SU-DHL-6 (cell line): ENCODE results near the gene VPS13A.

Experiments
- H2AFZ ChIP-seq: fragments of 200-600 bp; sonication (generic); 2 replicates; pipeline ENCODE4 v1.6.1; 2014; ENCODE audit warnings: low read depth, mild to moderate bottlenecking, moderate library complexity, mixed read lengths, antibody characterized with exemption, low read length; ENCODE audit not compliant: severe bottlenecking
- H3F3A ChIP-seq: fragments of 200-600 bp; shearing (Covaris generic); 2 replicates; pipeline ENCODE4 v1.6.0; 2016; ENCODE audit warnings: antibody characterized with exemption, mild to moderate bottlenecking; ENCODE audit not compliant: insufficient read depth
- H3K27ac ChIP-seq: fragments of 200-600 bp; sonication (generic); 2 replicates; pipeline ENCODE4 v1.5.1; 2016; ENCODE audit warnings: low read depth, mild to moderate bottlenecking, low read length, moderate library complexity, mixed read lengths
- H3K27me3 ChIP-seq: fragments of 200-600 bp; sonication (generic), shearing (Covaris generic); 2 replicates; pipeline ENCODE4 v1.6.0; 2014; ENCODE audit warnings: mild to moderate bottlenecking, low read length
- H3K36me3 ChIP-seq: fragments of 200-600 bp; sonication (generic); 2 replicates; pipeline ENCODE4 v1.6.1; 2014; ENCODE audit warnings: mild to moderate bottlenecking, low read length, mixed read lengths
- H3K4me2 ChIP-seq: fragments of 300-600, 200-600 bp; shearing (Covaris generic), sonication (generic); 2 replicates; pipeline ENCODE4 v1.6.0; 2014; ENCODE audit warnings: low read length, low read depth, mild to moderate bottlenecking; ENCODE audit not compliant: poor library complexity, severe bottlenecking
- H3K4me3 ChIP-seq: fragments of 200-600 bp; sonication (generic); 2 replicates; pipeline ENCODE4 v1.5.1; 2014; ENCODE audit warnings: antibody characterized with exemption, low read length, mild to moderate bottlenecking, mixed read lengths; ENCODE audit not compliant: insufficient read depth, poor library complexity, severe bottlenecking
- H3K79me2 ChIP-seq: fragments of 200-600 bp; sonication (generic); 2 replicates; pipeline ENCODE4 v1.6.1; 2014; ENCODE audit warnings: mild to moderate bottlenecking, low read length, moderate library complexity; ENCODE audit not compliant: insufficient read depth
- H3K9ac ChIP-seq: fragments of 200-600 bp; sonication (generic); 2 replicates; pipeline ENCODE4 v1.7.0; 2014; ENCODE audit warnings: mild to moderate bottlenecking, low read length
- H3K9me2 ChIP-seq: fragments of 200-600 bp; sonication (generic); replicated peaks from 2 replicates; pipeline ENCODE4 v1.6.1; 2014; ENCODE audit warnings: low read length; ENCODE audit not compliant: insufficient read depth
- H3K9me3 ChIP-seq: fragments of 200-600 bp; sonication (generic); 2 replicates; pipeline ENCODE4 v1.6.1; 2014; ENCODE audit warnings: low read length, mixed read lengths; ENCODE audit not compliant: insufficient read depth
- H4K20me1 ChIP-seq: fragments of 200-600 bp; sonication (generic); 2 replicates; pipeline ENCODE4 v1.6.1; 2014; ENCODE audit warnings: low read depth, mild to moderate bottlenecking, antibody characterized with exemption, low read length, moderate library complexity, mixed read lengths
- EZH2phosphoT487 ChIP-seq: fragments of 200-600 bp; sonication (generic), shearing (Covaris generic); conservative IDR thresholded peaks from 2 replicates; pipeline ENCODE4 v1.6.1; 2018; ENCODE audit warnings: mild to moderate bottlenecking, antibody characterized with exemption, low read length, moderate library complexity, mixed read lengths
- TF ChIP-seq, protein P1 (sequence below): fragments of 200-600 bp; sonication (generic); IDR thresholded peaks from one replicate; pipeline ENCODE4 v1.5.1; 2017; ENCODE audit warnings: antibody characterized with exemption, mild to moderate bottlenecking, low read length, moderate library complexity; ENCODE audit not compliant: insufficient read depth, poor library complexity, severe bottlenecking

The VPS13A gene

DNA sequence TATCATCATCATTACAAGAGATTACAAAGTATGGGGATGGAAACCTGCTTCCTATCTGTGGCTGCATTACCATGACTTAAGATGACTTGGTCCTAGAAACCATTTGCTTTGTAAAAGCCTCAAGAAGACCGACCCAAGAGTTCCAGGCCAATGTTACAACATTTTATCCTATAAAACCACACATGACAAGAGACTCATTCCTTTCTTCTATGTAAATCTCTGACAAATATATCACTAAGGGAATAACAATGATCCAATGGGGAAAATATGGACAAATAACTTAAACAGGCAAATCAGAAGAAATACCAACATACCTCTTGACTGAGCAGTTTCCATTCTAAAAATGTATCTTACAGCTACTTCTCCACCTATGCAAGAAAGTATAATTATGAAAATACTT lies 44.3 kb upstream of the VPS13A start:
- H3K9me3 ChIP-seq: no peaks in the 10 kb centered on the region
- H3K9me2 ChIP-seq: no peaks in the 10 kb centered on the region
- H3K36me3 ChIP-seq: no peaks in the 10 kb centered on the region
- H3K4me2 ChIP-seq: no peak overlapping the region
- TF ChIP-seq, protein P1, sequence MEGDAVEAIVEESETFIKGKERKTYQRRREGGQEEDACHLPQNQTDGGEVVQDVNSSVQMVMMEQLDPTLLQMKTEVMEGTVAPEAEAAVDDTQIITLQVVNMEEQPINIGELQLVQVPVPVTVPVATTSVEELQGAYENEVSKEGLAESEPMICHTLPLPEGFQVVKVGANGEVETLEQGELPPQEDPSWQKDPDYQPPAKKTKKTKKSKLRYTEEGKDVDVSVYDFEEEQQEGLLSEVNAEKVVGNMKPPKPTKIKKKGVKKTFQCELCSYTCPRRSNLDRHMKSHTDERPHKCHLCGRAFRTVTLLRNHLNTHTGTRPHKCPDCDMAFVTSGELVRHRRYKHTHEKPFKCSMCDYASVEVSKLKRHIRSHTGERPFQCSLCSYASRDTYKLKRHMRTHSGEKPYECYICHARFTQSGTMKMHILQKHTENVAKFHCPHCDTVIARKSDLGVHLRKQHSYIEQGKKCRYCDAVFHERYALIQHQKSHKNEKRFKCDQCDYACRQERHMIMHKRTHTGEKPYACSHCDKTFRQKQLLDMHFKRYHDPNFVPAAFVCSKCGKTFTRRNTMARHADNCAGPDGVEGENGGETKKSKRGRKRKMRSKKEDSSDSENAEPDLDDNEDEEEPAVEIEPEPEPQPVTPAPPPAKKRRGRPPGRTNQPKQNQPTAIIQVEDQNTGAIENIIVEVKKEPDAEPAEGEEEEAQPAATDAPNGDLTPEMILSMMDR: no peak
- no peak for TF ChIP-seq EZH2phosphoT487
- no peaks in the 10 kb centered on the region for H3F3A ChIP-seq
- H3K4me3 ChIP-seq: no peak overlapping the region
- H2AFZ ChIP-seq: no peak overlapping the region
- H3K27me3 ChIP-seq: peaks cover 4% of the 10 kb centered on the region; the same call in 1 of the 2 replicates
- H4K20me1 ChIP-seq: no peaks in the 10 kb centered on the region
- H3K27ac ChIP-seq: no peak overlapping the region
- H3K9ac ChIP-seq: no peak overlapping the region
- H3K79me2 ChIP-seq: no peaks in the 10 kb centered on the region

DNA sequence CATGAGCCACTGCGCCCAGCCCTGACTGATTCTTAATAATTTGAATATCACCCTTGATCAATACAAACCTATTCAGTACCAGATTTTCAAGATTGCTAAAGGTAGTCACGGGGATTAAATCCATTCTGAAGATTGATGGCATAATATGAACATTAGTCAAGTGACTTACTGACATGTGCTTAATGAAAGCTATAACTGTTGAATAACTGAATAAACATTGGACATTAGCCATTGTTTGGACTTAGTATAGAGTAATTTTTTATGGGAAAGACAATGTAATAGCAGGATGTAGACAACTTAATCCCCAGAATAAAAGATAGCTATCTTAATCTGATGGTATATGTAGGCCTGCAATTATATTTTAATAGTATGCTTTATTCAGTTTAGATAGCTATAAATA lies 35.0 kb upstream of the VPS13A start:
- H3K79me2 ChIP-seq: no peaks in the 10 kb centered on the region
- H3K27ac ChIP-seq: no peak overlapping the region
- H3F3A ChIP-seq: no peaks in the 10 kb centered on the region
- no peak overlapping the region for H3K4me2 ChIP-seq
- no peaks in the 10 kb centered on the region for H3K9me2 ChIP-seq
- no peak overlapping the region for H3K9ac ChIP-seq
- no peak overlapping the region for H3K4me3 ChIP-seq
- H3K9me3 ChIP-seq: no peaks in the 10 kb centered on the region
- H3K36me3 ChIP-seq: no peaks in the 10 kb centered on the region
- no peaks in the 10 kb centered on the region for H3K27me3 ChIP-seq
- no peak overlapping the region for H2AFZ ChIP-seq
- no peaks in the 10 kb centered on the region for H4K20me1 ChIP-seq
- TF ChIP-seq, protein P1: no peak
- no peak for TF ChIP-seq EZH2phosphoT487

DNA sequence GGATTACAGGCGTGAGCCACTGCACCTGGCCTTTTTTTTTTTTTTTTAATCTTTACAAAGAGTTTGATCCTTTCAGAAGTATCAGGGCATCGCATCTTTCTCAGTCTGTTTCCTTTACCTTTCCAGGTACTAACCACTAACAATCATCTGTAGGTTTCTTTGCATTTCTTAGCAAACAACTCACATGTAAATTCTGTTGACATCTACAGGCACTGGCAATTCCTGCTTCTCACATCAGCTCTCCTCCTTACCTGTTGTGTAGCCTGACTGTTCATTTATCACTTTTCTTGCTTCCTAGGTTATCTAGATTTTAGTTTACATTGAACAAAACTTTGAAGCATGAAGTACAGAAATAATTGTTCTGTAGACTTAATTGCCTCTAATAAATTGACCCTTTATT lies 27.5 kb upstream of the VPS13A start:
- Histone ChIP-seq H3K27ac (no peak overlapping the region), H3K9me3 (no peaks in the 10 kb centered on the region), H3F3A (no peaks in the 10 kb centered on the region), H3K9ac (no peak overlapping the region), H2AFZ (no peak overlapping the region), H3K4me2 (no peak overlapping the region), H4K20me1 (no peaks in the 10 kb centered on the region), H3K9me2 (no peaks in the 10 kb centered on the region), H3K27me3 (no peaks in the 10 kb centered on the region), H3K36me3 (no peaks in the 10 kb centered on the region), H3K4me3 (no peak overlapping the region), H3K79me2 (no peaks in the 10 kb centered on the region)
- TF ChIP-seq EZH2phosphoT487: no peak
- TF ChIP-seq, protein P1: no peak

DNA sequence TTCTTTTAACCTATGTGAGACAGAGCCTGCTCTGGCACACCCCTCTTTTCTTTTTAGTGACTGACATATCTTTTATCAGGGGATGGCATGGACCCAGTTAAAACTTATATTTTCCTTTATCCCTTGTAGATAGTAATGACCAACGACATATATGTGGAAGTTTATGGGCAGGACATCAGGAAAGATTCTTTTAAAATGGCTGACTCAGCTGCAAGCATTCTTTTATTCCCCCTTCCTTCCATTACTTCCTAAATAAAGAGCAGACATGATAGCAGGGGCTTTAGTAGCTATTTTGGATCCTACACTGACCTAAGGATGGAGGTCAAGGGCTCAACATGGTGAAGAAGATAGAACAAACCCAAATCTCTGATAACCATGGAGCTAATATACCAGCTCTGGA lies 25.0 kb upstream of the VPS13A start:
- Histone ChIP-seq H3K79me2 (no peaks in the 10 kb centered on the region), H3K9me2 (no peaks in the 10 kb centered on the region), H3K9ac (no peak overlapping the region), H2AFZ (no peak overlapping the region), H3K36me3 (no peaks in the 10 kb centered on the region), H3F3A (no peaks in the 10 kb centered on the region), H3K4me2 (no peak overlapping the region), H3K4me3 (no peak overlapping the region), H3K9me3 (no peaks in the 10 kb centered on the region), H4K20me1 (no peaks in the 10 kb centered on the region), H3K27me3 (no peaks in the 10 kb centered on the region), H3K27ac (no peak overlapping the region)
- TF ChIP-seq, protein P1: no peak
- no peak for TF ChIP-seq EZH2phosphoT487
